Measurements from ENCODE around the gene MAP3K21.

DNA sequence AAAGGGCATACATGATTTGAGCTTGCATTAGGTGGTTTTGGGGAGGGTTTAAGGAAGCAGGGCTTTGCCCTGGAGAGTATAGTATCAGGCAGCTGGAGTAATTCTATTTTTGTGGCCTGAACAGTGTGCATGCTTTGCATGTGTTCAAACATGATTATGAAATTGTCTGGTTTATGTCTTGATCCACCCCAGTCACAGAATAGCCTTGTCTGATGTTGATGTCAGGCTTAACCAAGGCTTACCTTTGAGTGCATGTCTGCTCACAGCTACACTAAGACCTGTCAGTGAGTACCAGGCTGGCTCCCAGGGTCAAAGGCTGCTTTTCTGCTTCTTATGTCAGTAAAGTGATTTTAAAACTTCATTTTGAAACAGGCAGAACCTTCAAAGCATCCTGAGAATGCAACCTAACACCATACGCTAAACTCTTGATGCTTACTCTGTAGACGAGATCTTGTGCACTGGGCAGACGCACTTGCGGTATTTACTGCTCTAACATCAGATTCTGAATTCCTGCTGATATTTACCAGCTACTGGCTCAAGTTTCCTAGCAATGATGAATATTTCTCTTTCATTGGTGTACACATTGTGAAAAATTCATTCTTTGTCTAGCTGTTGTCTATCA lies 78.9 kb downstream of the MAP3K21 start:
- TF ChIP-seq YY1 (IDR thresholded peaks at IDR 0.05; ENCODE audit: insufficient read depth, insufficient read length) (no peak), SUZ12 (IDR thresholded peaks at IDR 0.05; ENCODE audit: extremely low read depth, insufficient read depth, insufficient read length) (no peak), ZNF274 (IDR thresholded peaks at IDR 0.05; ENCODE audit: low read depth, low read length) (no peak)
